GM10847 (cell line): ENCODE results near the gene PIK3CD.

Source experiments
- POLR2A ChIP-seq: IDR thresholded peaks from 2 replicates; pipeline ENCODE4 v1.6.1; 2011; ENCODE audit not compliant: insufficient read length; ENCODE audit errors: extremely low read depth

The PIK3CD gene

DNA sequence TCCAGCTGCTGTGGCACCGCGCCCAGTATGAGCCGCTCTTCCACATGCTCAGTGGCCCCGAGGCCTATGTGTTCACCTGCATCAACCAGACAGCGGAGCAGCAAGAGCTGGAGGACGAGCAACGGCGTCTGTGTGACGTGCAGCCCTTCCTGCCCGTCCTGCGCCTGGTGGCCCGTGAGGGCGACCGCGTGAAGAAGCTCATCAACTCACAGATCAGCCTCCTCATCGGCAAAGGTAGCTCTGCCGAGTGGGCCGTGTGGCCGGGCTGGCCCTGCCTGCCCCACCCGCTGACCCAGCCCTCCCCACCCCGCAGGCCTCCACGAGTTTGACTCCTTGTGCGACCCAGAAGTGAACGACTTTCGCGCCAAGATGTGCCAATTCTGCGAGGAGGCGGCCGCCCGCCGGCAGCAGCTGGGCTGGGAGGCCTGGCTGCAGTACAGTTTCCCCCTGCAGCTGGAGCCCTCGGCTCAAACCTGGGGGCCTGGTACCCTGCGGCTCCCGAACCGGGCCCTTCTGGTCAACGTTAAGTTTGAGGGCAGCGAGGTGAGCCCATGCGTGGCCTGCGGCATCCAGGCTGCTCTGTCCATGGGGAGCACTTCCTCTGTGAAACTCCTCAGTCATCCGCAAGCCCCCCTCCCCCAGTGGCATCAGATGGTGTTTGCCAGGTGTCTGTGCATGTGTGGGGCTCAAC is 64.2 kb downstream of the PIK3CD start:
- TF ChIP-seq POLR2A: no peak

DNA sequence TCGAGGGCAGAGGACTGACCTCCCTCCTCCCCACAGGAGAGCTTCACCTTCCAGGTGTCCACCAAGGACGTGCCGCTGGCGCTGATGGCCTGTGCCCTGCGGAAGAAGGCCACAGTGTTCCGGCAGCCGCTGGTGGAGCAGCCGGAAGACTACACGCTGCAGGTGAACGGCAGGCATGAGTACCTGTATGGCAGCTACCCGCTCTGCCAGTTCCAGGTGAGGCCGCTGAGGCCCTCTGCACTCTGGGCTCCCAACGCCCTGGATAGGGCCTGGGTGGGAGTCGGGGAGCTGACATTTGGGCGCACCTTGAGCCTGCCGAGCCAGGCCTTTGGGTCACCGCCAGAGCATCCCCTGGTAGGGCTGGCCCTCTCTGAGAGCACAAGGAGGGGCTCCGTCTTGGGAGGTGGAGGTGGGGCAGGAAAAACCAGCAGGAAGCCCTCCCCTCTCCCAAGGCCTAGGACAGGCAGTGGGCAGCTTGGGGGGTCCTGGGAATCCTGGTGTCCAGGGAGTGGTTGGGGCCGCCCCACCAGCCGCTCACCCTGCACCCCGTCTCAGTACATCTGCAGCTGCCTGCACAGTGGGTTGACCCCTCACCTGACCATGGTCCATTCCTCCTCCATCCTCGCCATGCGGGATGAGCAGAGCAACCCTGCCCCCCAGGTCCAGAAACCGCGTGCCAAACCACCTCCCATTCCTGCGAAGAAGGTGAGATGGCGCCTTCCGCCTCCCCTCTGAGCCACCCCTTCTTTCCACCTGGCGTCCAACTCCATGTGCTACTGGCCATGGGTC is 65.1 kb downstream of the PIK3CD start:
- no peak for TF ChIP-seq POLR2A

DNA sequence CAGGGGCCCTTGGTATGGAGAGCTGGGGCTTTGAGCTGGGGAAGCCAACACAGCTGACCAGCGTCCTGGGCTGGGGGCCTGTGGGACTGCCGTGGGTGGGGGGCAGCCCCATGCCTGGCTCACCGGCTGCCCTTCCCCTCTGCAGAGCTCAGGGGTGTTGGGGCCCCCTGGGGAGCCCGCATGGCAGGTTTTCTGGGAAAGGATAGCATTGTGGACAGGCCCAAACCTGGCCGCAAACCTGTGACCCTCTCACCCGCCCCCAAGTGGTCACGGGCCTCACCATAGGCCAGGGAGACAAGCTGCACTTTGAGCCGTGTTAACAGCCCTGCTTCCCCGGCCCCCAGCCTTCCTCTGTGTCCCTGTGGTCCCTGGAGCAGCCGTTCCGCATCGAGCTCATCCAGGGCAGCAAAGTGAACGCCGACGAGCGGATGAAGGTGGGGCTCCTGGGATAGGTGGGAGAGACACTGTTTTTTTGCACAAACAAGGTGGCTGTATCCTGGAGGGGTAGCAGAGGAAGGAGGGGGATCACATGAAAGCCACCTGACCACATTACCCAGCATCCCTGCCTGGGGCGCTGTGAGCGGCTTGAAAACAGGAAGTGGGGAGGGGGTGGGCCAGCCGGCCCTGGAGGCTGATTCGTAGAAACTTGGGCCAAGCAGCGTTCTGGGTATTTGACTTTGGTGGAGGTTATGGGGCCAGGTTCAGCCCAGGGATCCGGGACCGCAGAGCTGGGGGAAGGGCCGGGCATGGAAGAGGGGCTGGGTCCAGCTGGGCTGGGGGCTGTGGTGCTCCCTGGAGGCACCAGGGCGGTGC is 65.9 kb downstream of the PIK3CD start:
- no peak for TF ChIP-seq POLR2A

DNA sequence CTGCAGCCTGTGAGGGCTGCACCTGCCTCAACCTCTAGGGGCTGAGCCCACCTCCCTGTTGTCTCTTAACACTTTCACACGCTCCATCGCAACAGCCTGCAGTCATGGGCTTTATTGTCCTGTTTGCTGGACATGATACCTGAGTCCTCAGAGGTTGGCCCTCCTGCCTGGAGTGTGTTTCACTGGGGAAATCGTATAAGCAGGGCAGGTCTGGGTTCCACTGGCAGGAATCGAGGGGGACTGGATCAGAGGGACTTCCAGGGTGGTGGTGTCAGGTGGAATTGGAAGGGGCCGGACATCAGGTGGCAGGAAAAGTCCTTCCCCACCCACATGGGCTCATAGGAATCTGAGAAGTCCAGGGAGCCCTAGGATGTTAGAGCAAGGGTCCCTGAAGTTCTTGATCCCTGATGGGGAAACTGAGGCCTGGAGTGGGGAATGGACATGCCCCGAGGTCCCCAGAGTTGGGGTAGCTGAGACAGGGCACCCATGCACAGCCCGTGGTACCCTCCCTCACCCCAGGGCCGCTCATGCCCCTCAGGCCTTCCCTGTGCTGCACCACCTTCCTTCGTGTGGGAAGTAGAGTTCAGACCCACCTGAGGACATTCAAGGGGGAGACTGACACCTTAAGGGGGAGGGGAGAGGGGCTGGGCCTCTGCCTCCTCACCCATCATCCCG is 66.6 kb downstream of the PIK3CD start:
- TF ChIP-seq POLR2A: no peak

DNA sequence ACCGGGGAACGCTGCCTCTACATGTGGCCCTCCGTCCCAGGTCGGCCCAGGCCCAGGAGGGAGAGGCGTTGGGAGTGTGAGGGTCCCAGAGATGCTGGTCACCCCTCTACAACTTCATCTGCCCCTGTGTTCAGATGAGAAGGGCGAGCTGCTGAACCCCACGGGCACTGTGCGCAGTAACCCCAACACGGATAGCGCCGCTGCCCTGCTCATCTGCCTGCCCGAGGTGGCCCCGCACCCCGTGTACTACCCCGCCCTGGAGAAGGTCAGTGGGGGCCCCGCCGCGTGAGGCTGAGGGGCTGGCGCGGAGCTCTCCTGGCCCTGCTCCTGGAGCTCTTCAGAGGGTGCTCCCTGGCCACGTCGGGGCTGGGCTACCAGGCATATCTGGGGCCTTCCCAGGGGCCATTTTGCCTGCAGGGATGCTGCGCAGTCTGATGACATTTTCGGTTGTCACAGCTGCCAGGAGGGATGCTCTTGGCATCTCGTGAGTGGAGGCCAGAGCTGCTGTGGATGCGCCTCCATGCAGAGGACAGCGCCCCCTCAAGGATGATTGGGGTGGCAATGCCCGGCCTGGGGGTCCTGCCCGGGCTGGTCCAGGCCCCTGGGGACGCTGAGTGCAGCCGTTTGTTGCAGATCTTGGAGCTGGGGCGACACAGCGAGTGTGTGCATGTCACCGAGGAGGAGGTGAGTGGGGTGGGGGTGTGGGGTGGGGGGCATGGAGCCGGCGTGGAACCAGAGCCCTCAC is 68.6 kb downstream of the PIK3CD start:
- no peak for TF ChIP-seq POLR2A

DNA sequence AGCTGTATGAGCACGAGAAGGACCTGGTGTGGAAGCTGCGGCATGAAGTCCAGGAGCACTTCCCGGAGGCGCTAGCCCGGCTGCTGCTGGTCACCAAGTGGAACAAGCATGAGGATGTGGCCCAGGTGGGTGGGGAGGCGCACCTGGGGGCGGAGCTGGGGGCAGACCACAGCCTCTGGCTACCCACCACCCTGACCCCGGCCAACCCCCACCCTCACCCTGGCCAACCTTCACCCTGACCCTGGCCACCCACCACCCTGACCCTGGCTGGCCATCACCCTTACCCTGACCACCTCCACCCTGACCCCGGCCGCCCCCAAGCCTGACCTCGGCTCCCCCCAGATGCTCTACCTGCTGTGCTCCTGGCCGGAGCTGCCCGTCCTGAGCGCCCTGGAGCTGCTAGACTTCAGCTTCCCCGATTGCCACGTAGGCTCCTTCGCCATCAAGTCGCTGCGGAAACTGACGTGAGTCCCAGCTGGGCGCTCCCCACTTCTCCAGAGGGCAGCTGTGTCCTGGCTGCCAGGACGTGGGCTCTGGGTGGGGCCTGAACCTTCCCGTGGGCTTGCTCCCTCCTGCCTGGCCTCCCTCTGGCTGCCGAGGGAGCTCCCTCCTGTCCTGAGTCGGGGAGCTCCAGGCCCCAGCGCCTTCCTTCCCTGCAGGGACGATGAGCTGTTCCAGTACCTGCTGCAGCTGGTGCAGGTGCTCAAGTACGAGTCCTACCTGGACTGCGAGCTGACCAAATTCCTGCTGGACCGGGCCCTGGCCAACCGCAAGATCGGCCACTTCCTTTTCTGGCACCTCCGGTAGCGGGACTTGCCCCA is 69.5 kb downstream of the PIK3CD start:
- TF ChIP-seq POLR2A: no peak

DNA sequence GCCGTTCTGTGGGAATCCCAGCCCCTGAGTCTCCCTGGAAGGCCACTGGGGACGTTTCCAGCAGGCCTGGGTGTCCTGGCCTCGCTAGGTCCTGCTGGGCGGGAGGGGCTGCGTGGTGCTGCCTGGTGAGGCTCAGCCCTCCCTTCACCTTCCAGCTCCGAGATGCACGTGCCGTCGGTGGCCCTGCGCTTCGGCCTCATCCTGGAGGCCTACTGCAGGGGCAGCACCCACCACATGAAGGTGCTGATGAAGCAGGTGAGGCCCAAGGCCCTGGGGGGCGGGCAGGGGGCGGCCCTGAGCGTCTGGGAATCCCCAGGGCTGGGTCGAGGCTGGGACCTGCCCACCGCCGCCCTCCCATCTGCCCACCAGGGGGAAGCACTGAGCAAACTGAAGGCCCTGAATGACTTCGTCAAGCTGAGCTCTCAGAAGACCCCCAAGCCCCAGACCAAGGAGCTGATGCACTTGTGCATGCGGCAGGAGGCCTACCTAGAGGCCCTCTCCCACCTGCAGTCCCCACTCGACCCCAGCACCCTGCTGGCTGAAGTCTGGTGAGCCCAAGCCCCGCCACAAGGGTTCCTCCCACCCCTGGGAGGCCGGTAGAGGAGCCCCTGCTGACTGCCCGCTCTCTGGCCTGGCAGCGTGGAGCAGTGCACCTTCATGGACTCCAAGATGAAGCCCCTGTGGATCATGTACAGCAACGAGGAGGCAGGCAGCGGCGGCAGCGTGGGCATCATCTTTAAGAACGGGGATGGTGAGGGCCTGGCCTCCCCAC is 70.3 kb downstream of the PIK3CD start:
- TF ChIP-seq POLR2A: no peak

DNA sequence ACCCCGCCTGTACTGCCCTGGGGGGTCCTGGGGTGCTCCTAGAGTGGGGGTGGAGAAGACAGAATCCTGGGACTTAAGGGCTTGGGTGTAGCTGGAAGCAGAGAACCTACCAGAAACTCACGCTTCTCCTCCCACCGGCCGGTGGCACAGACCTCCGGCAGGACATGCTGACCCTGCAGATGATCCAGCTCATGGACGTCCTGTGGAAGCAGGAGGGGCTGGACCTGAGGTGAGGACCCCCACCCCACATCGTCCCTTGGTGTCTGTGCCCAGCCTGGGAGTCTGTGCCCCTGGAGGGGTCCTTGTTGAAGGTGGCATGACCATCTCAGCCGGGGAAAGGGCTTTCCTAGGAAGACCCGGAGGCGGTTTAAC is 70.8 kb downstream of the PIK3CD start:
- TF ChIP-seq POLR2A: no peak

DNA sequence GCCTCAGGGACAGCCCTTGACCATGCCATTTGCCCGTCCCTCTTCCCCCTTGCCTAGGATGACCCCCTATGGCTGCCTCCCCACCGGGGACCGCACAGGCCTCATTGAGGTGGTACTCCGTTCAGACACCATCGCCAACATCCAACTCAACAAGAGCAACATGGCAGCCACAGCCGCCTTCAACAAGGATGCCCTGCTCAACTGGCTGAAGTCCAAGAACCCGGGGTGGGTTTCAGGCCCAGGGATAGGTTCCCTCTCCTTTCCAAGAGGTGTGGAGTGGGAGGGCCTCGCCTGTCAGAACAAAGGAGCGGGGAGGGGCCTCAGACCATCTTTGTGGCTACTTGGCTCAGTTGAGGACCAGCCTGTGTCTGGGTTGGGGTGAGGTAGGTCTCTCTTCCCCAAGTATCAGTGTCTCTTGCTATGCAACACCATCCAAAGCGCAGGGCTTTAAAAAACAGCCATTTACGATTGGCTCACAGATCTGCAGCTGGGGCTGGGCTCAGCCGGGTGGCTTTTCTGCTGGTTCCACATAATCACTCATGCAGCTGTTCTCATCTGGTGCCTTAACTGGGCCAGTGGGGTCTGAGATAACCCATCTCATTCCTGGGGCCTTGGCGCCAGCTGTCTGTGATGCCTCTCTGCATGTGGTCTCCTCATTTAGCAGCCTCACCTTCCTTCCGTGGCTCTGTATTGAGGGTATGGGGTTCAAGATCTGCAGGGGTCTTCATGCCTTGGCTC is 71.7 kb downstream of the PIK3CD start:
- TF ChIP-seq POLR2A: no peak

DNA sequence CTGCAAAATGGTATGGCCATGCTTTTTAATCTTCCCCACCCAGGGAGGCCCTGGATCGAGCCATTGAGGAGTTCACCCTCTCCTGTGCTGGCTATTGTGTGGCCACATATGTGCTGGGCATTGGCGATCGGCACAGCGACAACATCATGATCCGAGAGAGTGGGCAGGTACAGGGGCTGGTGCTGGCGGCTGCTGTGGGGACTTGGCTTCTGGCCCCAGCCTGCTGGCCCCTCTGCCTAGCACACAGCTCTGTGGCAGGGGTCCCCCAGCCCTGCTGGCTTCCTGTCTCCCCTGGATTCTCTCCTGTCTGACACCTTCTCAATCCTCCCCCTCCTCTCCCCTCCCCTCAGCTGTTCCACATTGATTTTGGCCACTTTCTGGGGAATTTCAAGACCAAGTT is 72.4 kb downstream of the PIK3CD start:
- TF ChIP-seq POLR2A: no peak

DNA sequence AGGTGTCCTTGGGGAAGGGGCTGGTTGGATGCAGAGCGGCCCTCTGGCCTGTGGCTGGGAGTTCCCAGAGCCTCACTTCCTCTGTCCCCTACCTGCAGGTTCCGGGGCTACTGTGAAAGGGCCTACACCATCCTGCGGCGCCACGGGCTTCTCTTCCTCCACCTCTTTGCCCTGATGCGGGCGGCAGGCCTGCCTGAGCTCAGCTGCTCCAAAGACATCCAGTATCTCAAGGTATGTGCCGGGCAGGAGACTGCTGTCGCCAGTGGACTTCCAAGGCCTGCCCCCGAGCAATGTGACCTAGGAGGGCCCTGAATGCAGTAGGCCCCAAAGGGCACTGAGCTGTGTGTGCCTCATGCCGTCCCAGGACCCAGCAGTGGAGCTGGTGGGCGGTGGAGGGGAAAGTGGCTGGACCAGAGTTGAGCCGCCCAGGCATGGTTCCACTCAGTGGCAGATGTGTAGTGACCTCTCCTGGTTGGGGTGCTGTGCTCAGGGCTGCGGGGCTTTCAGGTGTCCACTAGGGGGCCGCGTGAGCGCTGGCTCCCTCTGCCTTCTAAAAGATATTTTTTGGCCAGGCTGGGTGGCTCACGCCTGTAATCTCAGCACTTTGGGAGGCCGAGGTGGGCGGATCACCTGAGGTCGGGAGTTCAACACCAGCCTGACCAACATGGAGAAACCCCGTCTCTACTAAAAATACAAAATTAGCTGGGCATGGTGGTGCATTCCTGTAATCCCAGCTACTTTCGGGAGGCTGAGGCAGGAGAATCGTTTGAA is 73.4 kb downstream of the PIK3CD start:
- TF ChIP-seq POLR2A: no peak

DNA sequence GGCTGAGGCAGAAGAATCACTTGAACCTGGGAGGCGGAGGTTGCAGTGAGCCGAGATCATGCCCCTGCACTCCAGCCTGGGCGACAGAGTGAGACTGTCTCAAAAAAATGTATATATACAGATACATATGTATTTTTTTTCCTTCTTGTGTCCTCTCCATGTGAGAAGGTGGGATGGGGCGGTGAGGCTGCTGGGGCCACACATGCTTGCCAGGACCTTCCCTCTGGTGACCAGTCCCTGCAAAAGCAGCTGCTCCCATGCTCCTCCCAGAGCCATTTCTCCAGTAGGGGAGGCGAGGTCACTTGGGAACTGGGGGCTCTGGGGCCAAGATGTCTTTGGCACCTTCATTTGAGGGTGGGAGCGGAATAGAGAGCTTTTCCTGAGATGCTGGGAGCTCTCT is 74.9 kb downstream of the PIK3CD start:
- no peak for TF ChIP-seq POLR2A
